Thyroid gland (tissue), 4 donors: ENCODE data around the gene SAYSD1.

Experiments
- CTCF ChIP-seq, 6 experiments: fragments of 200-600 bp in 3 of 6; fragments of 450-650 bp in 3 of 6; sonication (generic) in 3 of 6; IDR thresholded peaks; one replicate each; pipeline ENCODE4 v1.5.1; 2016 to 2019; ENCODE audit warnings: antibody characterized with exemption in 6 of 6, mild to moderate bottlenecking in 2 of 6, inconsistent platforms in 1 of 6, moderate library complexity in 1 of 6
- POLR2A ChIP-seq, 2 donors: fragments of 450-650 bp; IDR thresholded peaks; one replicate each; pipeline ENCODE4 v1.6.1; 2017; ENCODE audit warnings: antibody characterized with exemption in 2 of 2, mild to moderate bottlenecking in 2 of 2, moderate library complexity in 1 of 2

DNA sequence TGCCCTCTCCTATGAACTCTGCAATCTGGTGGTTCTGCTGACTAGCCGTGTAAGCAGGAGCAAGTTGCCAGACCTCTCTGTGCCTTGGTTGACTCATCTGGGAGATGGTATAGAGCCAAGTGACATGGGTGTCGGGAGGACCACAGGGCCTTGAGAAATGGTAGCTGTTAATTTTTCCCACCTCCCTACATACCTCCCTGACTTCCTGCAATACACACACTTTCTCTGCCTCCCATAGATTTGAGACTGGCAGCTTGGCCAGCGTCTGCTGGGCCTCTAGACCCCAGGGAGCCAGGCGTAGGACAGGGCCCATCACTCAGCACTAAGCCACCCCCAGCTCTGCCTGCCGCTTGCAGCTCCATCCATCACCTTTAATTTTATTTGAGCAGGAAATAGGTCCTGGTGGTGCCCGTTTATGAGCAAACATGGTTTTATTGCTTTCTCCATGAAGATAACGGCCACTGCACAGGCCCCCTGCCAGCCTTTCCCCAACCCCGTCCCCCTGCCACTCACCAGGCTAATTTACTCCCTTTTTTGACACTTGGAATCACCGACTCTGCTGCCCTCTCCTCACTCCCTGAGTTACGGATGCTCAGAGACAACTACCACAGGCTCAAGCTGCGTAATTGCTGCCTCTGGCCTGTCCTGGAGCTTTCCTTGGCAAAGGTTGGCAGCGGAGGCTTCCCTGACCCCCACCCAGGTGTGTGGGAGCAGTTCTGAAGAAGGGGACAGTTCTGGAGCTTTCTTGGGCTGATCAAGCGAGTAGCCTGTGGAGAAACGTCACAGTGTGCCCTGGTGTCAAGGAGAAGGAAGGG, 55.3 kb downstream of the SAYSD1 start:
- TF ChIP-seq CTCF (IDR thresholded peaks at IDR 0.05) (no peak), POLR2A (IDR thresholded peaks at IDR 0.05) (no peak)
